CD4-positive, alpha-beta T cell treated with Interleukin-10 for 1 hour (primary cell): ENCODE data around the gene CST3.
"Not testable (repeated sequence)": the region's sequence is repeated elsewhere in the genome, so short reads cannot be mapped to it uniquely, and the experiment has no call there.

Source experiments
- DNase-seq: peaks from one replicate; pipeline ENCODE4 v3.0.0-alpha.2; 2020

Gene CST3

GRCh38 chr20:23625236-23625964 is 12.4 kb downstream of the CST3 start:
- DNase-seq: no peak

- DNase-seq: no peak
Observed at GRCh38 chr20:23624324-23624691, 13.4 kb downstream of the CST3 start.

DNA sequence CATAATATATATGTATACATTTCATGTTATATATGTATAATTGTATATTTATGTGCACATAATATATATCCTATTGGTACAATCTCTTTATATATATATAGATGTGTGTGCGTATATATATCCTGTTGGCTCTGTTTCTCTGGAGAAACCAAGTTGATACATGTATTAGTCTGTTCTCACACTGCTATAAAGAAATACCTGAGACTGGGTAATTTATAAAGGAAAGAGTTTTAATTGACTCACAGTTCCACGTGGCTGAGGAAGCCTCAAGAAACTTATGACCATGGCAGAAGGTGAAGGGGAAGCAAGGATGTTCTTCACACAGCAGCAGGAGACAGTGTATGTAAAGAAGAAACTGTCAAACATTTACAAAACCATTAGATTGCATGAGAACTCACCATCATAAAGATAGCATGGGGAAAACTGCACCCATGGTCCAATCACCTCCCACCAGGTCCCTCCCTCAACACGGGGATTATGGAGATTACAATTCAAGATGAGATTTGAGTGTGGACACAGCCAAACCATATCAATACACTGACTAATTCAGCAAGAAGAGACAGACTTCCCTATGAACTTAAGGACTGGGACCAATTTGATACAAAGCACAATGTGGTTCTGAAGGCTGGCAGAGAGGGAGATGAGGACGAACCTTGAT is 14.0 kb downstream of the CST3 start:
- no peak for DNase-seq

- no peak for DNase-seq
Observed at GRCh38 chr20:23622839-23623343, 14.9 kb downstream of the CST3 start.

GRCh38 chr20:23622401-23622800 is 15.4 kb downstream of the CST3 start:
- DNase-seq: not testable (repeated sequence)

DNA sequence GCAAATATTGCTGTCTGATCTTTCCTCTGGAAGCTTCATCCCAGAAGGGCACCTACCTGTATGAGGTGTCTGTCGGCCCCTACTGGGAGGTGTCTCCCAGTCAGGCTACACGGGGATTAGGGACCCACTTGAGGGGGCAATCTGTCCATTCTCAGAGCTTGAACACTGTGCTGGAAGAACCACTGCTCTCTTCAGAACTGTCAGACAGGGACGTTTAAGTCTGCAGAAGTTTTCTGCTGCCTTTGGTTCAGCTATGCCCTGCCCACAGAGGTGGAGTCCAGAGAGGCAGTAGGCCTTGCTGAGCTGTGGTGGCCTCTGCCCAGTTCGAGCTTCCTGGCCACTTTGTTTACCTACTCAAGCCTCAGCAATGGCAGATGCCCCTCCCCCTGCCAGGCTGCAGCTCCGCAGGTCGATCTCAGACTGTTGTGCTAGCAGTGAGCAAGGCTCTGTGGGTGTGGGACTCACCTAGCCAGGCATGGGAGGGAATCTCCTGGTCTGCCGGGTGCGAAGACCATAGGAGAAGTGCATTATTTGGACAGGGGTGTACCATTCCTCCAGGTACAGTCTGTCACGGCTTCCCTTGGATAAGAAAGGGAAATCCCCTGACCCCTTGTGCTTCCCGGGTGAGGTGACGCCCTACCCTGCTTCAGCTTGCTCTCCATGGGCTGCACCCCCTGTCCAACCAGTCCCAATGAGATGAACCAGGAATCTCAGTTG is 16.9 kb downstream of the CST3 start:
- not testable (repeated sequence) for DNase-seq

DNA sequence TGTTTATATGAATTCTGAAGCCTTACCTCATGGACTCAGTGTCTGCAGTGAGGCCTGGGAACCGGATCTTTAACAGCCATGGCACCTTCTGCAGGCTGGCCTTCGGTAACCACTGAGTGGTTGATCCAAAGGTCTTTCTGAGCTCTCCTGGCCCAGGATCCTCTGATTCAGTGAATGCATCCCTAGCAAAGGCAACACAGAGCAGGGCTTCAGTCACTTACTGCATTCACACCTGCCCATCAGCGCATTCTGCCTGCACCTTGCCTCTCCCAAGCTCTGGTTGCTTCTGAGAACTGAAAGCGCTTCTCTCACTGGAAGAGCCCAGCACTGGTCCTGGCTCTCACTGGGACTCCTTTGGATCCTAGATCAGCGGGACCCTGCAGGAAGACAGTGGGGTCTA is 23.6 kb downstream of the CST3 start:
- DNase-seq: no peak

GRCh38 chr20:23613676-23614075 is 24.1 kb downstream of the CST3 start:
- DNase-seq: no peak

- DNase-seq: no peak
Observed at GRCh38 chr20:23612396-23612795, 25.4 kb downstream of the CST3 start.

DNA sequence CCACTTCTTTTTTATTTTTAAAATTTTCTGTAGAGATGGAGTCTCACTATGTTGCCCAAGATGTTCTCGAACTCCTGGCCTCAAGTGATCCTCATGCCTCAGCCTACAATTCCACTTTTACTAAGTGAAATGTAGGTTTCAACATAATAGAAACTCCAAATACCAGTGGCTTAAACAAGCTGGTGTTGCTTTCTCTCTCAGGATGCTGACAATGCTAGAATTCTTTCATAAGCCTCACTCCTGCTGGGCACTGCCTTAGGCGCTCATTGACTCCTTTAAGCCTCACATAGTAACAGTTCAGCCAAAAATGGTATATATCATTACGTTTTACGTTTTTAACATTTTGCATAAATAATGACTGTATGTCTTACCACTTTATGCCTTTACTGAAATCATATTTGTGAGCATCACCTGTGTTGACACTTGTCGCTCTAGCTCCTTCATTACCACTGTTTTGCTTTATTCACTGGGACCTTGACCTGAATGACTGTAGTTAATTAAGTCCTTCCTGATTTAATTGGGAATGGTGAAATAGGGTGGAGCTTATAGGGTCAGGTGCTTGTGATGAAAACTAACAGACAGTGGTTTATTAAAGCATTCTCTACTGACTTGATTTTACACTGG is 28.2 kb downstream of the CST3 start:
- DNase-seq: no peak

- no peak for DNase-seq
Observed at GRCh38 chr20:23608251-23608846, 29.4 kb downstream of the CST3 start.

- no peak for DNase-seq
Observed at GRCh38 chr20:23607497-23608245, 30.1 kb downstream of the CST3 start.

DNA sequence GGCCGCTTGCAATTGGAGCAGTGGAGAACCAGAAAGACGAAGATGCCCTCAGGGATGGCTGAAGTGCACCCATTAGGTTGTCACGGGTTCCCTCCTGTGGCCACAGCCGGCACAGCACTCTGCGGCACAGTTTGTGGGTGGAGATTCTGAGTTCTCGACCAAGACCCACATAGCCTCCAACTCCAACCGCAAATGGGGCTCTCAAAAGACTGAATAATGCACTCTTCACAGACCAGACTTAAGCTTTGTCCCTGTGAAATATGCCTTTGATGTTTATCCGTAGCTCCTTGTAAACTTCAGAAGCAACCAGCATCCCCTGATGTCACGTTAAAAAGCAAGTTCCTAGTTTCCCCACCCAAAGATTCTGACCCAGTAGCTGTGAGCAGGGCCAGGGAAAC is 31.1 kb downstream of the CST3 start:
- DNase-seq: peak; percentile 70

- no peak for DNase-seq
Observed at GRCh38 chr20:23605867-23606651, 31.7 kb downstream of the CST3 start, which contains the start of gene CST9. Gene CST9, minus strand, starts transcription at chr20:23605917. Its CDS starts 53 bp downstream, at chr20:23605864.

DNA sequence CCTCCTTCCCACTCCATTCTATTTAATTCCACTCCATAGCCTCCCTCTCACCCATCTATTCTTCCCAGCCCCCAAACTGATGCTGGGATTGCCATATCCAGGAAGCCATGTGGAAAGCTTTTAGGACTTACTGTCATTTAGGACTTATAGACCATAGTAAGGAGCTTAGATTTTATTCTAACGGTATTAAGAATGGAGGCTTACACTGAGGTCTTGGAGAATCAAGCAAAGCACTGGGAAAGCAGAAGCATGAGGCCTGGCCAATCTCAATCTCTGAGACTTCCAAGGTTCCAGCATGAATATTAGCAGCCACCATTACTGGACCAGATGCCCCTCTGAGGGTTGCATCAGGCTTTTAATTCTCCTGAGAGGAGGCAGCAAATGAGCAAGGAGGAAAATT is 33.4 kb downstream of the CST3 start:
- no peak for DNase-seq

GRCh38 chr20:23603321-23603720 is 34.4 kb downstream of the CST3 start:
- no peak for DNase-seq

- no peak for DNase-seq
Observed at GRCh38 chr20:23602699-23603098, 35.1 kb downstream of the CST3 start.

GRCh38 chr20:23602241-23602640 is 35.5 kb downstream of the CST3 start:
- DNase-seq: no peak

DNA sequence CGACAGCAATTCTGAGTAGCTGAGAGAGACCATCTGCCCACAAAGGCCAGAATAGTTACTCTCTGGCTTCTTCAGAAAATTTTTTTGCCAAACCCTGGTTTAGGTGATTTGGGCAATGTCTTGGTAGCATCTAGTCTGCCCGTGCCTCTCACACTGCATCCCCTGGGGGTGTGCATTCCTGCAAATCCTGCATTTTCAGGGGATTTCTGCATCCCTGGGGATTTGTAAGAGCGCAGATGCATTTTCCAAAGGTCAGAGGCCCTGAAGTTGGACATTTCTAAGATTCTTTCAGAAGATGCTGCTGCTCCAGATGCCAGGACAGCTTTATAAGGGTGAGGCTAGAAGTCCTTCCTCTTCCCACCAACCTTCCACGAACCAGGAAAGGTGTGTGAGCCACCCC is 36.0 kb downstream of the CST3 start:
- no peak for DNase-seq

GRCh38 chr20:23598481-23598880 is 39.3 kb downstream of the CST3 start:
- DNase-seq: no peak

DNA sequence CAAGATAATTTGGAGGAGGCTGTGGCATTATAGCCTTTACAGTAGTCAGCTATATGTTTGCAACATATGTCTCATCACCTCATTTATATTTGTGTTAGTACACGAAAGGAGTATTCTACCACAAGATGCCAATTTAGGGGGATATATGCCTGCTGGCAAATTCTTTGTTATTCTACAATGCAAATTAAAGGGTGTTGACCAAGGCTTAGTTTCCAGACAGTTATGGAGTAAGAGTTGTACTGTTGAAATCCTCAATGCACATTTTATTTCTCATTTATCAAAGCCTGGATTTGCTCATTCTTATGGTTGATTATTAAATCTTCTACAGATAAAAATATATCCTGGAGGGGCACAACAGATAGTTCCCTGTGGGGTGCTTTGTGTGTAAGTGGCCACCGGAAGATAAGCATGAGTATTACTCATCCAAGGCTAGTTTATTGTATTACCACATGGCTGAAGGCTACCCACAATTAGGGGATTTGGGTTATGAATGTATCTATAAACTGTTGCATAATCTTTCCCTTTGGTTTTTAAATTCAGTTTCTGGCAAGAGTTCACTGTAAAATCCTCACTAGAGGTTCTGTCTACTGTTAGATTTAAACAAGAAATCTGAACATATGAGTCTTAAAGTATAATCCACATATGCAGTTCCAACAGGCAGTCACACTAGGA is 41.0 kb downstream of the CST3 start:
- no peak for DNase-seq
